ENCODE measurements around the gene LEMD3. TPM values are rescaled to one million over a fixed set of nuclear protein-coding genes. Genes with fewer than 3 reads are reported as not detected.

The LEMD3 gene
- total and polyA plus RNA-seq, 2 of the 8 experiments (the other 6 are each of a cell fraction or from before 2014, with no cell fraction given) = 5.8 to 33.2 TPM

GRCh38 chr12:65195387-65196055 is 26.1 kb downstream of the LEMD3 start:
- peaks cover 0 to 3% of the 10 kb centered on the region in 2 experiments; a peak in 1 of 4 replicates for H3K9me3 ChIP-seq (ENCODE audit: insufficient read depth in 2 of 2, low read depth in 1 of 2, low read length in 1 of 2)
- no peak overlapping the region for H2AK5ac ChIP-seq (ENCODE audit: low read depth, low read length)
- H3K27me3 ChIP-seq (replicated peaks in 1 of 4; ENCODE audit: control insufficient read depth in 3 of 4, extremely low read depth in 1 of 4, insufficient read depth in 3 of 4, low read length in 3 of 4) = no peaks in the 10 kb centered on the region
- no peak overlapping the region for H4K91ac ChIP-seq (replicated peaks; ENCODE audit: insufficient read length, low read length)
- ChIA-PET POLR2A (ENCODE audit: partially characterized antibody) (interaction anchor here (0.7 to 1.6 kb wide), 3 partner anchors 13 to 23 kb away, joined by 3 to 4 read pairs (median 3); no protein-coding TSS in a partner anchor), CTCF (ENCODE audit: partially characterized antibody) (interaction anchor here (0.5 to 1.5 kb wide), 6 partner anchors 25 to 99 kb away, joined by 3 to 8 read pairs (median 3); partner anchors contain the start of gene LEMD3)
- H2AFZ ChIP-seq (ENCODE audit: low read length) = no peak overlapping the region
- peaks cover 4 to 96% of the 10 kb centered on the region in 2 experiments; a peak in 2 of 4 replicates for H3K79me2 ChIP-seq (ENCODE audit: control insufficient read depth in 1 of 2, insufficient read depth in 2 of 2, low read length in 2 of 2)
- no peak overlapping the region for H2BK5ac ChIP-seq (ENCODE audit: low read depth, low read length)
- H3K56ac ChIP-seq (replicated peaks; ENCODE audit: insufficient read length, low read depth, low read length) = no peak overlapping the region
- peak overlapping the region in 1 of 4 experiments; percentile 9; a peak in 1 of 8 replicates for H3K4me3 ChIP-seq (ENCODE audit: extremely low read depth in 1 of 4, insufficient read depth in 2 of 4, low read depth in 3 of 4, low read length in 4 of 4)
- TF ChIP-seq RFX5 (IDR thresholded peaks at IDR 0.05; ENCODE audit: borderline replicate concordance, low read depth, low read length) (no peak), HDAC2 (IDR thresholded peaks at IDR 0.05; ENCODE audit: borderline replicate concordance in 1 of 2, low read depth in 2 of 2, low read length in 2 of 2) (no peak), CTBP2 (IDR thresholded peaks at IDR 0.05; ENCODE audit: borderline replicate concordance, insufficient read depth, insufficient read length, low read length) (no peak), JUND (IDR thresholded peaks at IDR 0.05; ENCODE audit: low read length) (peak; percentile 80), POLR2A (IDR thresholded peaks at IDR 0.05; ENCODE audit: control extremely low read depth in 1 of 2, low read depth in 2 of 2, low read length in 2 of 2) (no peak), KDM4A (IDR thresholded peaks at IDR 0.05; ENCODE audit: low read depth, low read length, severe bottlenecking) (no peak), POLR2AphosphoS5 (IDR thresholded peaks at IDR 0.05; ENCODE audit: low read depth, low read length) (no peak), RNF2 (IDR thresholded peaks at IDR 0.05; ENCODE audit: borderline replicate concordance, low read depth, low read length, missing control alignments, poor library complexity, severe bottlenecking) (no peak)
- H4K20me1 ChIP-seq (replicated peaks in 1 of 2; ENCODE audit: control insufficient read depth in 1 of 2, insufficient read depth in 2 of 2, low read length in 2 of 2) = peaks cover under 1 to 3% of the 10 kb centered on the region in 2 experiments
- no peak overlapping the region for H3K14ac ChIP-seq (ENCODE audit: insufficient read length)
- no peak overlapping the region for H3K27ac ChIP-seq (ENCODE audit: low read depth, low read length)
- H3K18ac ChIP-seq (ENCODE audit: extremely low read depth, low read length) = no peak overlapping the region
- H3K23me2 ChIP-seq (ENCODE audit: low read depth, low read length) = no peaks in the 10 kb centered on the region
- no peak overlapping the region for H2BK120ac ChIP-seq (replicated peaks; ENCODE audit: low read depth, low read length)
- H3K4me1 ChIP-seq (replicated peaks in 1 of 4; ENCODE audit: control insufficient read depth in 3 of 4, insufficient read depth in 4 of 4, low read length in 3 of 4) = peaks cover 0 to 3% (median 0%) of the 10 kb centered on the region in 4 experiments; a peak in 2 of 7 replicates
- no peak overlapping the region for H3K23ac ChIP-seq (ENCODE audit: insufficient read length)
- no peak overlapping the region for H4K5ac ChIP-seq (ENCODE audit: insufficient read length, low read depth, low read length)
- peaks cover 3% of the 10 kb centered on the region; the same call in 1 of the 2 replicates for H3K79me1 ChIP-seq (ENCODE audit: low read depth, low read length)
- no peak overlapping the region for H2BK20ac ChIP-seq (ENCODE audit: low read length)
- H3K4me2 ChIP-seq (ENCODE audit: insufficient read depth in 1 of 2, low read depth in 2 of 2, low read length in 2 of 2) = peak overlapping the region; percentile 14 to 24; a peak in 3 of 4 replicates
- no peak overlapping the region for H3K4ac ChIP-seq (replicated peaks; ENCODE audit: insufficient read length, low read depth, low read length)
- no peaks in the 10 kb centered on the region; a peak in 1 of 8 replicates for H3K36me3 ChIP-seq (ENCODE audit: control insufficient read depth in 2 of 4, insufficient read depth in 4 of 4, low read length in 3 of 4)
- FAIRE-seq = peak; percentile 7
- no peak overlapping the region for H2BK15ac ChIP-seq (ENCODE audit: low read length)
- H4K8ac ChIP-seq (ENCODE audit: extremely low read depth, insufficient read depth, low read length) = no peak overlapping the region
- H3K9ac ChIP-seq (replicated peaks in 1 of 4; ENCODE audit: extremely low read depth in 1 of 4, low read depth in 3 of 4, low read length in 3 of 4) = no peak overlapping the region
- no peak overlapping the region for H2BK12ac ChIP-seq (ENCODE audit: low read depth, low read length)
- WGBS, 2 experiments (ENCODE audit: extremely low coverage in 1 of 2, insufficient coverage in 1 of 2, insufficient read length in 1 of 2, insufficient replicate concordance in 2 of 2, low coverage in 1 of 2, low lambda C conversion rate in 2 of 2, missing lambda C conversion rate in 1 of 2) = 62% methylated on average over 2 of the region's 2 CpGs; no CpG with 5 or more reads in 1 of the 2 experiments
- no peak for DNase-seq (ENCODE audit: low read depth in 1 of 2, low spot score in 2 of 2)

Measured in H1 (cell line).